B cell (primary cell): ENCODE data around the gene FAR2.

ENCODE experiments used
- CTCF ChIP-seq: fragments of 200-600 bp; IDR thresholded peaks from one replicate; pipeline ENCODE4 v1.8.0; 2022; ENCODE audit warnings: antibody characterized with exemption, mild to moderate bottlenecking
- EZH2 ChIP-seq: IDR thresholded peaks from 2 replicates; pipeline ENCODE4 v1.6.1; 2012; ENCODE audit warnings: borderline replicate concordance, low read depth, mild to moderate bottlenecking, moderate library complexity, low read length; ENCODE audit not compliant: insufficient read depth, poor library complexity, severe bottlenecking

GRCh38 chr12:29110506-29111442 is 38.3 kb upstream of the FAR2 start:
- no peak for TF ChIP-seq CTCF
- TF ChIP-seq EZH2 = no peak
